Activated T-helper 17 cell treated with anti-CD3 and anti-CD28 coated beads, Interleukin-2, amount 50 U/mL, for 72 hours (primary cell): ENCODE data around the gene NTRK1. TPM values are rescaled to one million over a fixed set of nuclear protein-coding genes. Genes with fewer than 3 reads are reported as not detected.
A peak's percentile ranks its signal among the peaks of the same experiment; 100 is the strongest.

Source experiments
- ATAC-seq: fragments of 150-1000 bp; cut with Tn5 transposase; replicated peaks from 2 replicates; pipeline ENCODE4 v1.10.0; 2021; ENCODE audit warnings: mild to moderate bottlenecking, moderate library complexity
- H3K27ac Mint-ChIP-seq: one replicate; pipeline ENCODE4 v1.8.0; 2022; ENCODE audit warnings: mixed read lengths
- H3K27me3 Mint-ChIP-seq: one replicate; pipeline ENCODE4 v1.8.0; 2022; ENCODE audit warnings: mixed read lengths
- H3K36me3 Mint-ChIP-seq: one replicate; pipeline ENCODE4 v1.8.0; 2022; ENCODE audit warnings: low read depth, mild to moderate bottlenecking, mixed read lengths
- H3K4me1 Mint-ChIP-seq: one replicate; pipeline ENCODE4 v1.8.0; 2022; ENCODE audit warnings: mixed read lengths
- H3K4me3 Mint-ChIP-seq: one replicate; pipeline ENCODE4 v1.8.0; 2022; ENCODE audit warnings: mild to moderate bottlenecking, mixed read lengths
- H3K9me3 Mint-ChIP-seq: one replicate; pipeline ENCODE4 v1.8.0; 2022; ENCODE audit warnings: mixed read lengths
- total RNA-seq, 2 donors: library from RNA; stranded (reverse); gene quantifications; one replicate each; pipeline ENCODE4 v1.2.3, GENCODE V29; 2022

Gene NTRK1
- total RNA-seq, 2 donors from 2014 or later: 2.5 to 13.3 TPM

- Mint-ChIP-seq H3K27me3 (peaks cover 25% of the 10 kb centered on the region), H3K9me3 (no peaks in the 10 kb centered on the region), H3K36me3 (no peaks in the 10 kb centered on the region), H3K4me3 (peak overlapping the region; percentile 51), H3K27ac (no peak overlapping the region), H3K4me1 (peaks cover 6% of the 10 kb centered on the region)
- ATAC-seq: no peak
Observed at GRCh38 chr1:156844638-156845037, 16.0 kb upstream of the NTRK1 start.

GRCh38 chr1:156845055-156845952, 15.4 kb upstream of the NTRK1 start:
- Mint-ChIP-seq H3K4me1 (peaks cover 6% of the 10 kb centered on the region), H3K27me3 (peaks cover 21% of the 10 kb centered on the region), H3K9me3 (no peaks in the 10 kb centered on the region), H3K36me3 (no peaks in the 10 kb centered on the region), H3K4me3 (peak overlapping the region; percentile 51), H3K27ac (no peak overlapping the region)
- peak; percentile 37 for ATAC-seq

GRCh38 chr1:156845953-156846545, 14.6 kb upstream of the NTRK1 start:
- H3K9me3 Mint-ChIP-seq: no peaks in the 10 kb centered on the region
- peak overlapping the region; percentile 51 for H3K4me3 Mint-ChIP-seq
- H3K4me1 Mint-ChIP-seq: peaks cover 6% of the 10 kb centered on the region
- peaks cover 19% of the 10 kb centered on the region for H3K27me3 Mint-ChIP-seq
- no peak overlapping the region for H3K27ac Mint-ChIP-seq
- ATAC-seq: no peak
- H3K36me3 Mint-ChIP-seq: no peaks in the 10 kb centered on the region

GRCh38 chr1:156846643-156847042, 14.0 kb upstream of the NTRK1 start:
- no peak overlapping the region for H3K4me3 Mint-ChIP-seq
- peaks cover 18% of the 10 kb centered on the region for H3K27me3 Mint-ChIP-seq
- no peaks in the 10 kb centered on the region for H3K36me3 Mint-ChIP-seq
- no peak for ATAC-seq
- no peaks in the 10 kb centered on the region for H3K9me3 Mint-ChIP-seq
- H3K27ac Mint-ChIP-seq: no peak overlapping the region
- H3K4me1 Mint-ChIP-seq: peaks cover 6% of the 10 kb centered on the region

GRCh38 chr1:156847591-156848460, 12.8 kb upstream of the NTRK1 start:
- Mint-ChIP-seq H3K4me3 (peak overlapping the region; percentile 68), H3K4me1 (peaks cover 6% of the 10 kb centered on the region), H3K9me3 (no peaks in the 10 kb centered on the region), H3K27me3 (peaks cover 10% of the 10 kb centered on the region), H3K36me3 (no peaks in the 10 kb centered on the region), H3K27ac (no peak overlapping the region)
- no peak for ATAC-seq

GRCh38 chr1:156848461-156849150, 12.1 kb upstream of the NTRK1 start:
- peaks cover 6% of the 10 kb centered on the region for H3K4me1 Mint-ChIP-seq
- no peaks in the 10 kb centered on the region for H3K9me3 Mint-ChIP-seq
- H3K4me3 Mint-ChIP-seq: peak overlapping the region; percentile 68
- H3K27me3 Mint-ChIP-seq: peaks cover 8% of the 10 kb centered on the region
- H3K27ac Mint-ChIP-seq: peak overlapping the region; percentile 65
- ATAC-seq: peak; percentile 89
- H3K36me3 Mint-ChIP-seq: no peaks in the 10 kb centered on the region

GRCh38 chr1:156849151-156849496, 11.5 kb upstream of the NTRK1 start:
- H3K4me3 Mint-ChIP-seq: peak overlapping the region; percentile 68
- H3K27me3 Mint-ChIP-seq: peaks cover 4% of the 10 kb centered on the region
- no peaks in the 10 kb centered on the region for H3K36me3 Mint-ChIP-seq
- H3K9me3 Mint-ChIP-seq: no peaks in the 10 kb centered on the region
- ATAC-seq: peak; percentile 2
- peaks cover 6% of the 10 kb centered on the region for H3K4me1 Mint-ChIP-seq
- peak overlapping the region; percentile 65 for H3K27ac Mint-ChIP-seq

GRCh38 chr1:156851779-156852417, 8.8 kb upstream of the NTRK1 start:
- ATAC-seq: no peak
- H3K4me1 Mint-ChIP-seq: peaks cover 6% of the 10 kb centered on the region
- peaks cover 7% of the 10 kb centered on the region for H3K27me3 Mint-ChIP-seq
- no peaks in the 10 kb centered on the region for H3K36me3 Mint-ChIP-seq
- H3K27ac Mint-ChIP-seq: no peak overlapping the region
- no peak overlapping the region for H3K4me3 Mint-ChIP-seq
- H3K9me3 Mint-ChIP-seq: no peaks in the 10 kb centered on the region

GRCh38 chr1:156852418-156852874, 8.2 kb upstream of the NTRK1 start:
- ATAC-seq: no peak
- Mint-ChIP-seq H3K4me1 (peaks cover 6% of the 10 kb centered on the region), H3K36me3 (no peaks in the 10 kb centered on the region), H3K27ac (no peak overlapping the region), H3K9me3 (no peaks in the 10 kb centered on the region), H3K27me3 (peaks cover 5% of the 10 kb centered on the region), H3K4me3 (no peak overlapping the region)

- peaks cover 17% of the 10 kb centered on the region for H3K27me3 Mint-ChIP-seq
- no peak overlapping the region for H3K4me3 Mint-ChIP-seq
- no peak overlapping the region for H3K27ac Mint-ChIP-seq
- H3K36me3 Mint-ChIP-seq: no peaks in the 10 kb centered on the region
- no peaks in the 10 kb centered on the region for H3K9me3 Mint-ChIP-seq
- no peak for ATAC-seq
- peaks cover 5% of the 10 kb centered on the region for H3K4me1 Mint-ChIP-seq
Observed at GRCh38 chr1:156853761-156854160, 6.9 kb upstream of the NTRK1 start.

- ATAC-seq: no peak
- Mint-ChIP-seq H3K4me1 (peaks cover 5% of the 10 kb centered on the region), H3K27ac (no peak overlapping the region), H3K9me3 (no peaks in the 10 kb centered on the region), H3K36me3 (no peaks in the 10 kb centered on the region), H3K4me3 (no peak overlapping the region), H3K27me3 (peaks cover 18% of the 10 kb centered on the region)
Observed at GRCh38 chr1:156854634-156855033, 6.0 kb upstream of the NTRK1 start.

- H3K4me1 Mint-ChIP-seq: peaks cover 11% of the 10 kb centered on the region
- no peaks in the 10 kb centered on the region for H3K36me3 Mint-ChIP-seq
Observed at GRCh38 chr1:156856282-156856785, 4.3 kb upstream of the NTRK1 start.

GRCh38 chr1:156857532-156857931, 3.1 kb upstream of the NTRK1 start:
- Mint-ChIP-seq H3K27ac (no peak overlapping the region), H3K4me1 (peaks cover 11% of the 10 kb centered on the region), H3K9me3 (no peaks in the 10 kb centered on the region), H3K36me3 (no peaks in the 10 kb centered on the region), H3K4me3 (no peak overlapping the region), H3K27me3 (peaks cover 32% of the 10 kb centered on the region)
- ATAC-seq: no peak

More at GRCh38 chr1:156856282-156856785, 4.3 kb upstream of the NTRK1 start:
- ATAC-seq: no peak
- no peak overlapping the region for H3K4me3 Mint-ChIP-seq
- no peak overlapping the region for H3K27ac Mint-ChIP-seq
- no peaks in the 10 kb centered on the region for H3K9me3 Mint-ChIP-seq
- H3K27me3 Mint-ChIP-seq: peaks cover 23% of the 10 kb centered on the region
